IMR-90 (cell line): ENCODE results near the gene SCAMP2. TPM values are rescaled to one million over a fixed set of nuclear protein-coding genes. Genes with fewer than 3 reads are reported as not detected.

ENCODE experiments used
- ATAC-seq: fragments of 200-7000 bp; cut with Tn5 transposase; 2 replicates; pipeline ENCODE4 v1.9.1; 2020; ENCODE audit warnings: low read depth, mild to moderate bottlenecking, moderate library complexity
- BruUV-seq: library from RNA; stranded (reverse); fragments of 400-500 nt; replicated peaks from 2 replicates; lab custom pipeline; 2021; lab: Mats Ljungman, UMichigan
- CTCF ChIA-PET: fragments of 300-600 bp; formaldehyde crosslinking; extraction: SDS; loops from one replicate; lab custom pipeline; 2021; ENCODE audit warnings: antibody characterized with exemption; lab: Yijun Ruan, JAX
- POLR2A ChIA-PET: fragments of 300-600 bp; sonication (Branson Sonifier 250); formaldehyde crosslinking; loops from one replicate; lab custom pipeline; 2022; ENCODE audit warnings: antibody characterized with exemption; ENCODE audit not compliant: unreplicated experiment; lab: Charles Lee
- DNase-seq: peaks from one replicate; pipeline ENCODE4 v3.0.0; 2013
- H2AFZ ChIP-seq: replicated peaks from 2 replicates; pipeline ENCODE3; 2013; ENCODE audit warnings: low read length, mild to moderate bottlenecking; ENCODE audit not compliant: poor library complexity
- H2AK5ac ChIP-seq: 2 replicates; pipeline ENCODE4 v1.6.1; 2013; ENCODE audit warnings: low read depth, low read length, inconsistent platforms
- H2AK9ac ChIP-seq: replicated peaks from 2 replicates; pipeline ENCODE3; 2013; ENCODE audit warnings: mild to moderate bottlenecking, low read depth, low read length, moderate library complexity; ENCODE audit not compliant: poor library complexity
- H2BK120ac ChIP-seq: 2 replicates; pipeline ENCODE4 v1.6.1; 2013; ENCODE audit warnings: low read depth, low read length, inconsistent platforms
- H2BK15ac ChIP-seq: 3 replicates; pipeline ENCODE4 v1.6.1; 2013; ENCODE audit warnings: low read depth, low read length, inconsistent platforms
- H2BK20ac ChIP-seq: 2 replicates; pipeline ENCODE4 v1.6.1; 2013; ENCODE audit warnings: low read depth, mild to moderate bottlenecking, inconsistent platforms, low read length, moderate library complexity
- H2BK5ac ChIP-seq: 2 replicates; pipeline ENCODE4 v1.6.1; 2013; ENCODE audit warnings: mild to moderate bottlenecking, low read depth, low read length, inconsistent platforms; ENCODE audit not compliant: poor library complexity, severe bottlenecking
- H3K14ac ChIP-seq: replicated peaks from 2 replicates; pipeline ENCODE4 v1.6.1; 2013; ENCODE audit warnings: low read depth, low read length, inconsistent platforms
- H3K18ac ChIP-seq: 2 replicates; pipeline ENCODE4 v1.6.1; 2013; ENCODE audit warnings: low read depth, low read length, control low read depth
- H3K23ac ChIP-seq: 2 replicates; pipeline ENCODE4 v1.6.1; 2013; ENCODE audit warnings: low read depth, low read length, inconsistent platforms
- H3K27ac ChIP-seq: 2 replicates; pipeline ENCODE4 v1.5.1; 2013; ENCODE audit warnings: mild to moderate bottlenecking, control low read depth, low read length; ENCODE audit not compliant: insufficient read depth
- H3K27me3 ChIP-seq: 2 replicates; pipeline ENCODE4 v1.6.1; 2013; ENCODE audit warnings: low read length; ENCODE audit not compliant: control insufficient read depth, insufficient read depth
- H3K36me3 ChIP-seq: 2 replicates; pipeline ENCODE4 v1.6.1; 2013; ENCODE audit warnings: low read length, mixed read lengths; ENCODE audit not compliant: control insufficient read depth, insufficient read depth
- H3K4ac ChIP-seq: 2 replicates; pipeline ENCODE4 v1.6.1; 2013; ENCODE audit warnings: low read depth, low read length, inconsistent platforms
- H3K4me1 ChIP-seq: 2 replicates; pipeline ENCODE4 v1.6.1; 2013; ENCODE audit warnings: low read length, mixed read lengths; ENCODE audit not compliant: control insufficient read depth, insufficient read depth
- H3K4me2 ChIP-seq: 2 replicates; pipeline ENCODE4 v1.6.1; 2013; ENCODE audit warnings: low read depth, mild to moderate bottlenecking, control low read depth, low read length, moderate library complexity
- H3K4me3 ChIP-seq: 2 replicates; pipeline ENCODE4 v1.5.1; 2013; ENCODE audit warnings: low read depth, mild to moderate bottlenecking, control low read depth, low read length, moderate library complexity; ENCODE audit not compliant: insufficient read depth
- H3K56ac ChIP-seq: 2 replicates; pipeline ENCODE4 v1.6.1; 2013; ENCODE audit warnings: low read length, inconsistent platforms; ENCODE audit not compliant: insufficient read depth; ENCODE audit errors: extremely low read depth
- H3K79me1 ChIP-seq, 2 experiments: 2 replicates each; pipeline ENCODE4 v1.6.1; 2013; ENCODE audit warnings: low read length in 2 of 2, inconsistent platforms in 1 of 2, low read depth in 1 of 2
- H3K9ac ChIP-seq: 2 replicates; pipeline ENCODE4 v1.6.1; 2013; ENCODE audit warnings: low read depth, low read length, control low read depth
- H3K9me1 ChIP-seq: 2 replicates; pipeline ENCODE4 v1.6.1; 2013; ENCODE audit warnings: low read length, inconsistent platforms; ENCODE audit not compliant: insufficient read depth
- H3K9me3 ChIP-seq: 2 replicates; pipeline ENCODE4 v1.6.1; 2013; ENCODE audit warnings: low read length; ENCODE audit not compliant: control insufficient read depth, insufficient read depth
- H4K20me1 ChIP-seq: 2 replicates; pipeline ENCODE4 v1.6.1; 2013; ENCODE audit warnings: low read length, inconsistent platforms; ENCODE audit not compliant: insufficient read depth
- H4K5ac ChIP-seq: 2 replicates; pipeline ENCODE4 v1.6.1; 2013; ENCODE audit warnings: mild to moderate bottlenecking, low read depth, low read length, control low read depth
- H4K8ac ChIP-seq, 2 experiments: 2 replicates each; pipeline ENCODE4 v1.6.1; 2013; ENCODE audit warnings: low read depth in 2 of 2, low read length in 2 of 2, control low read depth in 1 of 2, inconsistent platforms in 1 of 2
- H4K91ac ChIP-seq: 2 replicates; pipeline ENCODE4 v1.6.1; 2013; ENCODE audit warnings: low read depth, low read length, inconsistent platforms; ENCODE audit not compliant: insufficient read depth
- BHLHE40 ChIP-seq: fragments of 150-350 bp; IDR thresholded peaks from 2 replicates; pipeline ENCODE4 v1.6.1; 2016; ENCODE audit warnings: mild to moderate bottlenecking, low read depth, low read length
- CEBPB ChIP-seq: IDR thresholded peaks from 2 replicates; pipeline ENCODE4 v1.6.1; 2012; ENCODE audit warnings: low read depth, low read length, improper control_type of control experiment
- CHD1 ChIP-seq: IDR thresholded peaks from 2 replicates; pipeline ENCODE4 v1.6.1; 2012; ENCODE audit warnings: low read depth, low read length, improper control_type of control experiment
- CTCF ChIP-seq: conservative IDR thresholded peaks from 2 replicates; pipeline ENCODE4 v1.5.1; 2012; ENCODE audit warnings: mild to moderate bottlenecking, low read depth, low read length, improper control_type of control experiment
- FOS ChIP-seq: fragments of 150-350 bp; IDR thresholded peaks from 2 replicates; pipeline ENCODE4 v1.6.1; 2016; ENCODE audit warnings: low read depth, low read length
- MAFK ChIP-seq: IDR thresholded peaks from 2 replicates; pipeline ENCODE4 v1.6.1; 2012; ENCODE audit warnings: low read depth, low read length, improper control_type of control experiment
- MAZ ChIP-seq: IDR thresholded peaks from 2 replicates; pipeline ENCODE4 v1.6.1; 2012; ENCODE audit warnings: low read depth, mild to moderate bottlenecking, low read length, improper control_type of control experiment, moderate library complexity, borderline replicate concordance
- MXI1 ChIP-seq: IDR thresholded peaks from 2 replicates; pipeline ENCODE4 v1.6.1; 2012; ENCODE audit warnings: low read depth, mild to moderate bottlenecking, low read length, moderate library complexity, borderline replicate concordance
- NFE2L2 ChIP-seq: fragments of 150-350 bp; IDR thresholded peaks from 2 replicates; pipeline ENCODE4 v1.6.1; 2016; ENCODE audit warnings: low read depth, mild to moderate bottlenecking, low read length
- POLR2A ChIP-seq: IDR thresholded peaks from 2 replicates; pipeline ENCODE4 v1.6.1; 2012; ENCODE audit warnings: mild to moderate bottlenecking, low read depth, low read length
- RAD21 ChIP-seq: IDR thresholded peaks from 2 replicates; pipeline ENCODE4 v1.6.1; 2012; ENCODE audit warnings: low read length, improper control_type of control experiment
- RCOR1 ChIP-seq: IDR thresholded peaks from 2 replicates; pipeline ENCODE4 v1.6.1; 2012; ENCODE audit warnings: mild to moderate bottlenecking, low read length, improper control_type of control experiment; ENCODE audit not compliant: insufficient replicate concordance
- RFX5 ChIP-seq: IDR thresholded peaks from 2 replicates; pipeline ENCODE4 v1.8.0; 2012; ENCODE audit warnings: low read depth, mild to moderate bottlenecking, low read length, moderate library complexity
- SMC3 ChIP-seq: fragments of 150-350 bp; IDR thresholded peaks from 2 replicates; pipeline ENCODE4 v1.6.1; 2016; ENCODE audit warnings: low read depth, mild to moderate bottlenecking, antibody characterized with exemption, low read length, moderate library complexity
- WGBS, 2 experiments: methylation state at CpG; one replicate each; pipeline versions ENCODE4 v1.1.5 to v1.1.7; 2013; ENCODE audit warnings: missing lambda C conversion rate in 2 of 2; ENCODE audit not compliant: insufficient read length in 1 of 2; ENCODE audit errors: extremely low coverage in 2 of 2; 5-methylcytosine and 5-hydroxymethylcytosine counted together
- dilution Hi-C: fragments of 300-500 bp; cut with HindIII; formaldehyde crosslinking; loops from one replicate; pipeline ENCODE4 v1.14.3; 2018; ENCODE audit warnings: low sequenced_read_pairs; ENCODE audit not compliant: unreplicated experiment
- in situ Hi-C: fragments of 300-500 bp; cut with MboI; formaldehyde crosslinking; loops from 3 replicates; pipeline ENCODE4 v1.14.3; 2019; ENCODE audit warnings: low sequenced_read_pairs, inconsistent platforms, mixed read lengths
- intact Hi-C: fragments of 100-400 bp; cut with micrococcal nuclease; formaldehyde crosslinking; loops from 2 replicates; pipeline ENCODE4 v1.10.0; 2022
- polyA plus RNA-seq, 3 experiments: library from polyadenylated mRNA; depleted of rRNA; stranded (reverse); fragments of >200 nt; gene quantifications; 2 replicates each; pipeline ENCODE4 v1.2.3, GENCODE V29; 2012; ENCODE audit warnings: low replicate concordance in 1 of 3
- total RNA-seq: library from RNA; depleted of rRNA; stranded (reverse); fragments of >200 nt; gene quantifications from 2 replicates; pipeline ENCODE4 v1.2.3, GENCODE V29; 2012
- TF ChIP-seq, protein P1 (sequence below): fragments of 150-350 bp; IDR thresholded peaks from 2 replicates; pipeline ENCODE4 v1.6.1; 2017; ENCODE audit warnings: mild to moderate bottlenecking, antibody characterized with exemption, low read length, low read depth
- TF ChIP-seq, protein P2 (sequence below): fragments of 150-350 bp; IDR thresholded peaks from 2 replicates; pipeline ENCODE4 v1.6.1; 2016; ENCODE audit warnings: low read depth, mild to moderate bottlenecking, low read length, moderate library complexity, borderline replicate concordance

The SCAMP2 gene
- total and polyA plus RNA-seq, 2 of the 4 experiments (the other 2 are of a cell fraction) = 25.8 to 111 TPM

- H3K23ac ChIP-seq = no peak overlapping the region
- no TSS peak for BruUV-seq
- H2BK20ac ChIP-seq = no peak overlapping the region
- no peak overlapping the region for H2BK5ac ChIP-seq
- peaks cover 39% of the 10 kb centered on the region for H3K9me1 ChIP-seq
- no peak overlapping the region for H3K4me2 ChIP-seq
- no peaks in the 10 kb centered on the region for H3K27me3 ChIP-seq
- H3K56ac ChIP-seq = no peak overlapping the region
- H3K36me3 ChIP-seq = peaks cover 2% of the 10 kb centered on the region
- H4K91ac ChIP-seq = no peak overlapping the region
- peaks cover 72% of the 10 kb centered on the region for H4K20me1 ChIP-seq
- no peak overlapping the region for H2BK15ac ChIP-seq
- TF ChIP-seq FOS = no peak
- TF ChIP-seq MXI1 = no peak
- no peak for TF ChIP-seq MAFK
- TF ChIP-seq MAZ = no peak
- no peak for TF ChIP-seq RFX5
- no peak for TF ChIP-seq SMC3
- no peak for TF ChIP-seq CHD1
- TF ChIP-seq BHLHE40 = no peak
- no peak for TF ChIP-seq RCOR1
- no peak for TF ChIP-seq CEBPB
- no peak for TF ChIP-seq POLR2A
- TF ChIP-seq NFE2L2 = no peak
- TF ChIP-seq, protein P1, sequence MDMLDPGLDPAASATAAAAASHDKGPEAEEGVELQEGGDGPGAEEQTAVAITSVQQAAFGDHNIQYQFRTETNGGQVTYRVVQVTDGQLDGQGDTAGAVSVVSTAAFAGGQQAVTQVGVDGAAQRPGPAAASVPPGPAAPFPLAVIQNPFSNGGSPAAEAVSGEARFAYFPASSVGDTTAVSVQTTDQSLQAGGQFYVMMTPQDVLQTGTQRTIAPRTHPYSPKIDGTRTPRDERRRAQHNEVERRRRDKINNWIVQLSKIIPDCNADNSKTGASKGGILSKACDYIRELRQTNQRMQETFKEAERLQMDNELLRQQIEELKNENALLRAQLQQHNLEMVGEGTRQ = no peak
- TF ChIP-seq, protein P2, sequence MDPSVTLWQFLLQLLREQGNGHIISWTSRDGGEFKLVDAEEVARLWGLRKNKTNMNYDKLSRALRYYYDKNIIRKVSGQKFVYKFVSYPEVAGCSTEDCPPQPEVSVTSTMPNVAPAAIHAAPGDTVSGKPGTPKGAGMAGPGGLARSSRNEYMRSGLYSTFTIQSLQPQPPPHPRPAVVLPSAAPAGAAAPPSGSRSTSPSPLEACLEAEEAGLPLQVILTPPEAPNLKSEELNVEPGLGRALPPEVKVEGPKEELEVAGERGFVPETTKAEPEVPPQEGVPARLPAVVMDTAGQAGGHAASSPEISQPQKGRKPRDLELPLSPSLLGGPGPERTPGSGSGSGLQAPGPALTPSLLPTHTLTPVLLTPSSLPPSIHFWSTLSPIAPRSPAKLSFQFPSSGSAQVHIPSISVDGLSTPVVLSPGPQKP = no peak
- TF ChIP-seq CTCF = no peak
- no peak for TF ChIP-seq RAD21
- in situ Hi-C loops = no loop called here
- WGBS, 2 experiments = 100% methylated on average over 1 of the region's 2 CpGs; no CpG with 5 or more reads in 1 of the 2 experiments
- ChIA-PET CTCF (no interaction called here), POLR2A (no interaction called here)
- no peak overlapping the region for H2AFZ ChIP-seq
- ATAC-seq (no peak), DNase-seq (no peak)
- no peak overlapping the region for H3K27ac ChIP-seq
- H4K5ac ChIP-seq = no peak overlapping the region
- dilution Hi-C loops = no loop called here
- no peaks in the 10 kb centered on the region for H3K9me3 ChIP-seq
- H3K4me3 ChIP-seq = no peak overlapping the region
- H3K18ac ChIP-seq = no peak overlapping the region
- no peak overlapping the region for H3K4ac ChIP-seq
- H2AK9ac ChIP-seq = no peak overlapping the region
- no peak overlapping the region for H2AK5ac ChIP-seq
- no peak overlapping the region for H3K14ac ChIP-seq
- peaks cover 14 to 78% of the 10 kb centered on the region in 2 experiments for H3K79me1 ChIP-seq
- H3K9ac ChIP-seq = no peak overlapping the region
- no peak overlapping the region for H4K8ac ChIP-seq
- peaks cover 13% of the 10 kb centered on the region for H3K4me1 ChIP-seq
- intact Hi-C loops = no loop called here
- no peak overlapping the region for H2BK120ac ChIP-seq
These were observed 7.8 kb downstream of the SCAMP2 start for GRCh38 chr15:74865316-74865715.
